ENCODE data around the gene ZBED4. TPM values are rescaled to one million over a fixed set of nuclear protein-coding genes. Genes with fewer than 3 reads are reported as not detected.

Gene ZBED4
- total RNA-seq, 1 experiment from 2014 or later: 23.0 TPM

GRCh38 chr22:49879871-49880270 is 26.2 kb downstream of the ZBED4 start:
- Histone ChIP-seq H3K9ac (ENCODE audit: extremely low read depth, insufficient read length, low read length) (no peak overlapping the region), H3K79me2 (ENCODE audit: insufficient read depth, low read length) (peaks cover 2% of the 10 kb centered on the region; the same call in 1 of the 2 replicates), H3K4ac (ENCODE audit: low read depth, low read length) (no peak overlapping the region), H2AFZ (ENCODE audit: low read length) (no peak overlapping the region), H2AK5ac (ENCODE audit: insufficient read length, low read length) (peak overlapping the region; percentile 84), H2BK20ac (ENCODE audit: low read depth, low read length, poor library complexity, severe bottlenecking) (no peak overlapping the region), H4K8ac (replicated peaks; ENCODE audit: insufficient read length, low read depth, low read length) (no peak overlapping the region), H3K79me1 (ENCODE audit: insufficient read depth, low read depth, low read length, poor library complexity, severe bottlenecking) (peaks cover 4% of the 10 kb centered on the region), H3K23ac (ENCODE audit: insufficient read length, low read depth, low read length) (no peak overlapping the region), H3K27ac (ENCODE audit: insufficient read length, low read depth, low read length) (no peak overlapping the region), H3K18ac (ENCODE audit: insufficient read length, low read depth, low read length) (peak overlapping the region; percentile 46), H3K9me3 (ENCODE audit: control insufficient read depth, low read depth, low read length) (no peaks in the 10 kb centered on the region), H2BK15ac (ENCODE audit: low read depth, low read length) (no peak overlapping the region), H3T11ph (ENCODE audit: low read length) (no peak overlapping the region), H2BK5ac (ENCODE audit: insufficient read length, low read length) (peak overlapping the region; percentile 24), H3K23me2 (ENCODE audit: insufficient read length, low read depth, low read length, poor library complexity, severe bottlenecking) (no peaks in the 10 kb centered on the region), H2BK12ac (ENCODE audit: insufficient read length, low read depth, low read length) (no peak overlapping the region), H4K5ac (ENCODE audit: insufficient read length, low read depth, low read length) (no peak overlapping the region), H3K14ac (ENCODE audit: insufficient read depth, low read length) (no peak overlapping the region), H3K4me1 (ENCODE audit: insufficient read depth, low read length) (no peaks in the 10 kb centered on the region; the same call in 1 of the 2 replicates), H3K4me2 (ENCODE audit: insufficient read depth, insufficient read length, low read length) (no peak overlapping the region), H4K91ac (ENCODE audit: insufficient read length, low read depth, low read length) (no peak overlapping the region), H2BK120ac (ENCODE audit: low read depth, low read length, poor library complexity, severe bottlenecking) (no peak overlapping the region), H4K20me1 (ENCODE audit: control insufficient read depth, insufficient read depth, insufficient read length) (peaks cover 2% of the 10 kb centered on the region), H3K27me3 (ENCODE audit: insufficient read depth, low read length) (no peaks in the 10 kb centered on the region), H3K56ac (ENCODE audit: insufficient read length, low read depth, low read length) (no peak overlapping the region)
- no CpG with 5 or more reads among the region's 9 CpGs for WGBS (ENCODE audit: extremely low coverage, insufficient read length, low lambda C conversion rate)
- peaks cover 18 to 27% of the 10 kb centered on the region in 2 experiments for H3K9me3 Mint-ChIP-seq
- no peak overlapping the region for H3K4me3 Mint-ChIP-seq
- H3K27ac Mint-ChIP-seq: peak overlapping the region; percentile 78 to 86 (median 83); a peak in 5 of 7 replicates
- H3K4me1 Mint-ChIP-seq: peaks cover 8 to 9% of the 10 kb centered on the region in 2 experiments
- no peak for DNase-seq
- TF ChIP-seq, protein P1, sequence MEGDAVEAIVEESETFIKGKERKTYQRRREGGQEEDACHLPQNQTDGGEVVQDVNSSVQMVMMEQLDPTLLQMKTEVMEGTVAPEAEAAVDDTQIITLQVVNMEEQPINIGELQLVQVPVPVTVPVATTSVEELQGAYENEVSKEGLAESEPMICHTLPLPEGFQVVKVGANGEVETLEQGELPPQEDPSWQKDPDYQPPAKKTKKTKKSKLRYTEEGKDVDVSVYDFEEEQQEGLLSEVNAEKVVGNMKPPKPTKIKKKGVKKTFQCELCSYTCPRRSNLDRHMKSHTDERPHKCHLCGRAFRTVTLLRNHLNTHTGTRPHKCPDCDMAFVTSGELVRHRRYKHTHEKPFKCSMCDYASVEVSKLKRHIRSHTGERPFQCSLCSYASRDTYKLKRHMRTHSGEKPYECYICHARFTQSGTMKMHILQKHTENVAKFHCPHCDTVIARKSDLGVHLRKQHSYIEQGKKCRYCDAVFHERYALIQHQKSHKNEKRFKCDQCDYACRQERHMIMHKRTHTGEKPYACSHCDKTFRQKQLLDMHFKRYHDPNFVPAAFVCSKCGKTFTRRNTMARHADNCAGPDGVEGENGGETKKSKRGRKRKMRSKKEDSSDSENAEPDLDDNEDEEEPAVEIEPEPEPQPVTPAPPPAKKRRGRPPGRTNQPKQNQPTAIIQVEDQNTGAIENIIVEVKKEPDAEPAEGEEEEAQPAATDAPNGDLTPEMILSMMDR (conservative IDR thresholded peaks at IDR 0.05): no peak
- H3K27me3 Mint-ChIP-seq (ENCODE audit: low read depth): no peaks in the 10 kb centered on the region
- H3K36me3 Mint-ChIP-seq (ENCODE audit: insufficient read depth in 1 of 3, low read depth in 3 of 3): peaks cover 44 to 68% (median 51%) of the 10 kb centered on the region in 3 experiments

Data from H9 (cell line).